Melanocyte of skin (primary cell): Measurements from ENCODE around the gene PPIG. TPM values are rescaled to one million over a fixed set of nuclear protein-coding genes. Genes with fewer than 3 reads are reported as not detected.

Experiments
- total RNA-seq, 2 donors: library from RNA; depleted of rRNA; stranded (reverse); fragments of >200 nt; gene quantifications; 2 replicates each; pipeline ENCODE4 v1.2.3, GENCODE V29; 2012

Gene PPIG
- total RNA-seq, result 10 to 100 TPM; 16.2 to 16.3 TPM

GRCh38 chr2:169584005-169584877 is at the start of gene PPIG:
Gene PPIG, plus strand, starts transcription at chr2:169584351. Its CDS starts 19,691 bp downstream, at chr2:169604042.

DNA sequence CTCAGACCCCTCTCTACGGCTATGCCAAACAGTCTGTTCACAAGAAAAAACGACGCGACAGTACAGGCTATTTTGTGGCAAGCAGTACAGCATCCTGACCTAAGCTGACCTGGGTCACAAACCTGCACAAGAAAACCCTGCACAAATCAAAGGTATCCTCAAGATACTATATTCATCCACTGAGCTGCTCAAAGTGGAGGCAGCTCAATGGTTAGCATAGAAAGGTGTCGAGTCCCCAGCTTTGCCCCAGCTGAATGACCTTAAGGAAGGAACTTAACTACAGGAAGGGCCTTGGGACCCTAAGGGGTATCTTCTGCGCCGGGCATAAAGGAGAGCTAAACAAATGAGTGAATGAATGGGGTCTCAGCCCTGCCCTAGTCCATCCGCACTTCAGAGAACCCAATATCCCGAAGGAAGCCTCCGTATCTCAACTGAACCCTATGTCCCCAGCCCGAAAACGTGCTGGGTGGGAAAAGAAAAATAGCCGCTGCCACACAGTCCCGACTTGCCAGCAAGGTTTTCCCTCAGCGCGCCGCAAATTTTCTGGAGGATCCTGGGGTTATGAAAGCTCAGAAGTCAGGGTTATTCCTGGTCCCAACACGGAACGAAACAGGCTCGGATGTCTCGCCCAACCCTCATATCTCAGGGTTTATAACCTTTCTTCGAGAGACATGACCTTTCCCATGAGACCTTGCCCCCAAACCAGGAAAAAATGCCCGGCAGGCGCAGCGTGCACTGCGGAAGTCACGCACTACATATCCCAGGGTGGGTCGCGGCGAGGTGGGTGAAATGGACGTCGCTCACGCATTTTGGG is 10.8 kb upstream of the PPIG start, which contains the start of gene FASTKD1:
Gene FASTKD1 (minus strand): TSS at position 706 of the 814 bp plus-strand sequence. CDS start 1,836 bp downstream, outside the sequence.

Other genes with a start within 250 kb of the PPIG start
- gene LRP2, start 221.8 kb upstream of the PPIG start, total RNA-seq, result under 1 TPM; under 0.01 to 0.34 TPM
- 10 to 100 TPM; 35.3 to 55.4 TPM for gene BBS5, start 104.9 kb upstream of the PPIG start, total RNA-seq
- gene KLHL41, start 74.6 kb upstream of the PPIG start, total RNA-seq, result 1 to 10 TPM; 1.7 to 4.5 TPM
- gene FASTKD1, start 10.5 kb upstream of the PPIG start, total RNA-seq, result 10 to 100 TPM; 17.2 to 26.6 TPM
- gene CFAP210, start 110.1 kb downstream of the PPIG start, total RNA-seq, result not detected
- 1 to 10 TPM; 2.7 to 2.8 TPM for gene PHOSPHO2, start 110.1 kb downstream of the PPIG start, total RNA-seq
- gene KLHL23, start 149.5 kb downstream of the PPIG start, total RNA-seq, result 1 to 10 TPM in 1 of 2 donors, under 1 TPM in 1; 0.69 to 4.0 TPM
- gene SSB, start 214.5 kb downstream of the PPIG start, total RNA-seq, result 10 to 100 TPM; 74.7 to 84.6 TPM
- gene METTL5, start 240.6 kb downstream of the PPIG start, total RNA-seq, result 10 to 100 TPM; 40.3 to 45.6 TPM
- gene UBR3, start 243.1 kb downstream of the PPIG start, total RNA-seq, result 10 to 100 TPM; 26.3 to 31.0 TPM